ENCODE results near the gene PRM2.

Gene PRM2

GRCh38 chr16:11248133-11248532, 28.1 kb downstream of the PRM2 start:
- DNase-seq (ENCODE audit: low read depth), result no peak

- no peak for DNase-seq (ENCODE audit: low read depth)
Observed at GRCh38 chr16:11245988-11246387, 30.3 kb downstream of the PRM2 start.

GRCh38 chr16:11245222-11245737, 31.0 kb downstream of the PRM2 start:
- DNase-seq (ENCODE audit: low read depth), result no peak

GRCh38 chr16:11242658-11243057, 33.6 kb downstream of the PRM2 start:
- no peak for DNase-seq (ENCODE audit: low read depth)

- no peak for DNase-seq (ENCODE audit: low read depth)
Observed at GRCh38 chr16:11241480-11242204, 34.6 kb downstream of the PRM2 start.

- no peak for DNase-seq (ENCODE audit: low read depth)
Observed at GRCh38 chr16:11240636-11241473, 35.4 kb downstream of the PRM2 start.

GRCh38 chr16:11239644-11240632, 36.3 kb downstream of the PRM2 start:
- no peak for DNase-seq (ENCODE audit: low read depth)

GRCh38 chr16:11238272-11239202, 37.7 kb downstream of the PRM2 start:
- DNase-seq (ENCODE audit: low read depth), result no peak

GRCh38 chr16:11236461-11237254, 39.6 kb downstream of the PRM2 start:
- DNase-seq (ENCODE audit: low read depth), result no peak

- no peak for DNase-seq (ENCODE audit: low read depth)
Observed at GRCh38 chr16:11235703-11235991, 40.6 kb downstream of the PRM2 start.

GRCh38 chr16:11234884-11235702, 41.2 kb downstream of the PRM2 start:
- DNase-seq (ENCODE audit: low read depth), result no peak

GRCh38 chr16:11233727-11234376, 42.4 kb downstream of the PRM2 start:
- DNase-seq (ENCODE audit: low read depth), result peak; percentile 72

- DNase-seq (ENCODE audit: low read depth), result peak; percentile 83
Observed at GRCh38 chr16:11232852-11233726, 43.2 kb downstream of the PRM2 start.

- DNase-seq (ENCODE audit: low read depth), result no peak
Observed at GRCh38 chr16:11232302-11232851, 43.9 kb downstream of the PRM2 start.

- no peak for DNase-seq (ENCODE audit: low read depth)
Observed at GRCh38 chr16:11231367-11231970, 44.8 kb downstream of the PRM2 start.

- DNase-seq (ENCODE audit: low read depth), result no peak
Observed at GRCh38 chr16:11229906-11230305, 46.4 kb downstream of the PRM2 start.

GRCh38 chr16:11229432-11229831, 46.8 kb downstream of the PRM2 start:
- no peak for DNase-seq (ENCODE audit: low read depth)

All from stimulated activated CD8-positive, alpha-beta memory T cell treated with anti-CD3 and anti-CD28 coated beads, Interleukin-4, amount 100 ng/mL, for 24 hours (primary cell).